Tibial nerve (tissue), 4 donors: ENCODE results near the gene MDFIC.

Experiments
- CTCF ChIP-seq, 5 experiments: fragments of 200-600 bp in 3 of 5; fragments of 450-650 bp in 2 of 5; sonication (generic) in 3 of 5; IDR thresholded peaks; one replicate each; pipeline ENCODE4 v1.5.1; 2016 to 2019; ENCODE audit warnings: antibody characterized with exemption in 5 of 5, mild to moderate bottlenecking in 3 of 5, moderate library complexity in 2 of 5
- EP300 ChIP-seq, 2 donors: sonication (generic); formaldehyde crosslinking; IDR thresholded peaks; one replicate each; pipeline ENCODE4 v1.6.1; 2017; ENCODE audit warnings: antibody characterized with exemption in 2 of 2, mild to moderate bottlenecking in 1 of 2
- POLR2A ChIP-seq, 2 donors: fragments of 450-650 bp; IDR thresholded peaks; one replicate each; pipeline ENCODE4 v1.6.1; 2017; ENCODE audit warnings: antibody characterized with exemption in 2 of 2, mild to moderate bottlenecking in 2 of 2, moderate library complexity in 2 of 2

DNA sequence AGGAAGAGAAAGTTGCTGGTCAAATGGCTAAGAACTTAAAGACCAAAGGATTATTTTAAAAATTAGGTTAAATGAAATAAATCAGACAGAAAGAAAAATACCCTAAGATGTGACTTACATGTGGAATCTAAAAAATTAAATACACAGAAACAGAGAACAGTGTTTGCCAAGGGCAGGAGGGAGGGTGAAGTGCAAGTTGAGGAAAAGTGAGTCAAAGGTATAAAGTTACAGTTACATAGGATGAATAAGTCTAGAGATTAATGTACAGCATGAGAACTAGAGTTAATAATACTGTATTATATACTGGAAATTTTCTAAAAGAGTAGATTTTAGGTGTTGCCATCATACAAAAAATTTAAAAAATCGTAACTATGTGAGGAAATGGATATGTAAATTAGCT lies 146.3 kb downstream of the MDFIC start:
- TF ChIP-seq CTCF (IDR thresholded peaks at IDR 0.05) (no peak), POLR2A (IDR thresholded peaks at IDR 0.05) (no peak), EP300 (IDR thresholded peaks at IDR 0.05) (no peak)
